Astrocyte (in vitro differentiated cells and primary cell): ENCODE results near the gene TIRAP.

ENCODE experiments used
- CTCF ChIP-seq: IDR thresholded peaks from 2 replicates; pipeline ENCODE4 v1.5.1; 2011; ENCODE audit warnings: low read depth, mild to moderate bottlenecking, inconsistent platforms, low read length, moderate library complexity; ENCODE audit not compliant: insufficient read depth
- EZH2 ChIP-seq: IDR thresholded peaks from 2 replicates; pipeline ENCODE4 v1.6.1; 2012; ENCODE audit warnings: mild to moderate bottlenecking, low read length, inconsistent platforms; ENCODE audit not compliant: insufficient read depth

- TF ChIP-seq CTCF (no peak), EZH2 (no peak)
Observed at GRCh38 chr11:126277780-126278179, 5.1 kb upstream of the TIRAP start.
